ENCODE measurements around the gene CES3. TPM values are rescaled to one million over a fixed set of nuclear protein-coding genes. Genes with fewer than 3 reads are reported as not detected.

The CES3 gene
- total and polyA plus RNA-seq, 9 of the 15 experiments (the other 6 are each of a cell fraction or from before 2014, with no cell fraction given): 0.06 to 2.2 (median 0.68) TPM

- TF ChIP-seq TFE3 (CRISPR knock-in tag; IDR thresholded peaks at IDR 0.05): no peak
- TF ChIP-seq GTF3C2 (IDR thresholded peaks at IDR 0.05; ENCODE audit: borderline replicate concordance, extremely low read depth, insufficient read length): no peak
- TF ChIP-seq MLX (CRISPR knock-in tag; conservative IDR thresholded peaks at IDR 0.05): no peak
- no peak for TF ChIP-seq ZNF507 (tag; conservative IDR thresholded peaks at IDR 0.05)
- no peak for TF ChIP-seq ZNF217 (CRISPR knock-in tag; IDR thresholded peaks at IDR 0.05)
- TF ChIP-seq TRIM24 (IDR thresholded peaks at IDR 0.05): peak in 1 of 2 experiments; percentile 50; a peak in 1 of 4 replicates
- no peak for TF ChIP-seq MAFG (tag; conservative IDR thresholded peaks at IDR 0.05)
- TF ChIP-seq ZNF121 (CRISPR knock-in tag; conservative IDR thresholded peaks at IDR 0.05): no peak
- no peak for TF ChIP-seq ZNF436 (CRISPR knock-in tag; IDR thresholded peaks at IDR 0.05)
- TF ChIP-seq ZNF253 (CRISPR knock-in tag; conservative IDR thresholded peaks at IDR 0.05): no peak
- no peak for TF ChIP-seq SAP30 (IDR thresholded peaks at IDR 0.05; ENCODE audit: borderline replicate concordance, insufficient read depth, low read depth, low read length, poor library complexity, severe bottlenecking)
- TF ChIP-seq RNF2 (IDR thresholded peaks at IDR 0.05): no peak; the same call in 1 of the 2 replicates
- no peak for TF ChIP-seq ZNF146 (CRISPR knock-in tag; IDR thresholded peaks at IDR 0.05; ENCODE audit: unreplicated experiment)
- no peak for TF ChIP-seq THRB (CRISPR knock-in tag; conservative IDR thresholded peaks at IDR 0.05)
- TF ChIP-seq JUNB (CRISPR knock-in tag; conservative IDR thresholded peaks at IDR 0.05): no peak
- TF ChIP-seq GTF2B (IDR thresholded peaks at IDR 0.05; ENCODE audit: extremely low read depth, insufficient read length): no peak
- peak; percentile 59; the same call in 1 of the 2 replicates for TF ChIP-seq SAFB (IDR thresholded peaks at IDR 0.05; ENCODE audit: borderline replicate concordance, low read depth, low read length)
Observed at GRCh38 chr16:67013823-67014633, 53.0 kb downstream of the CES3 start (continued).

All from K562 (cell line).